Liver (tissue), 9 donors: ENCODE data around the gene SLIT3. TPM values are rescaled to one million over a fixed set of nuclear protein-coding genes. Genes with fewer than 3 reads are reported as not detected.

Source experiments
- DNase-seq: peaks from one replicate; pipeline ENCODE4 v3.0.0-alpha.2; 2017; ENCODE audit warnings: low spot score
- H3K27ac ChIP-seq, 2 donors: one replicate each; pipeline ENCODE4 v1.7.0; 2013; ENCODE audit warnings: inconsistent platforms in 2 of 2, low read length in 2 of 2, control low read depth in 1 of 2, low read depth in 1 of 2, mild to moderate bottlenecking in 1 of 2
- H3K27me3 ChIP-seq, 4 donors: one replicate each; pipeline versions ENCODE4 v1.6.1 to v1.7.0; 2013; ENCODE audit warnings: low read length in 3 of 4, inconsistent platforms in 1 of 4, mild to moderate bottlenecking in 1 of 4, moderate library complexity in 1 of 4; ENCODE audit not compliant: control insufficient read depth in 4 of 4, insufficient read depth in 4 of 4
- H3K36me3 ChIP-seq, 4 donors: one replicate each; pipeline versions ENCODE4 v1.6.1 to v1.7.0; 2013; ENCODE audit warnings: low read length in 3 of 4, mild to moderate bottlenecking in 3 of 4, low read depth in 1 of 4, moderate library complexity in 1 of 4; ENCODE audit not compliant: control insufficient read depth in 4 of 4, insufficient read depth in 3 of 4
- H3K4me1 ChIP-seq, 4 donors: one replicate each; pipeline versions ENCODE4 v1.6.1 to v1.7.0; 2013; ENCODE audit warnings: low read length in 3 of 4, mild to moderate bottlenecking in 3 of 4, moderate library complexity in 1 of 4; ENCODE audit not compliant: control insufficient read depth in 4 of 4, insufficient read depth in 4 of 4
- H3K4me3 ChIP-seq, 3 donors: one replicate each; pipeline versions ENCODE4 v1.6.1 to v1.7.0; 2013; ENCODE audit warnings: low read length in 3 of 3, control low read depth in 1 of 3, low read depth in 1 of 3, mild to moderate bottlenecking in 1 of 3
- H3K9ac ChIP-seq, 2 donors: one replicate each; pipeline ENCODE4 v1.7.0; 2013; ENCODE audit warnings: low read length in 2 of 2, mild to moderate bottlenecking in 2 of 2, moderate library complexity in 2 of 2, control low read depth in 1 of 2, low read depth in 1 of 2
- H3K9me3 ChIP-seq, 4 donors: one replicate each; pipeline versions ENCODE4 v1.6.1 to v1.7.0; 2013; ENCODE audit warnings: low read length in 3 of 4; ENCODE audit not compliant: control insufficient read depth in 4 of 4
- ATF3 ChIP-seq: IDR thresholded peaks from 2 replicates; pipeline ENCODE4 v1.6.1; 2016; ENCODE audit warnings: antibody characterized with exemption
- EGR1 ChIP-seq, 2 donors: IDR thresholded peaks; 2 replicates each; pipeline ENCODE4 v1.6.1; 2016 to 2018; ENCODE audit warnings: antibody characterized with exemption in 2 of 2, low read depth in 2 of 2
- FOXA1 ChIP-seq: IDR thresholded peaks from 2 replicates; pipeline ENCODE4 v1.6.1; 2016; ENCODE audit warnings: antibody characterized with exemption
- FOXA2 ChIP-seq: IDR thresholded peaks from 2 replicates; pipeline ENCODE4 v1.6.1; 2016; ENCODE audit warnings: antibody characterized with exemption
- GABPA ChIP-seq, 2 donors: IDR thresholded peaks in 1 of 2; conservative IDR thresholded peaks in 1 of 2; 2 replicates each; pipeline ENCODE4 v1.6.1; 2016; ENCODE audit warnings: antibody characterized with exemption in 2 of 2, mild to moderate bottlenecking in 1 of 2, moderate library complexity in 1 of 2
- HNF4A ChIP-seq, 2 donors: conservative IDR thresholded peaks; 2 replicates each; pipeline ENCODE4 v1.6.1; 2016; ENCODE audit warnings: antibody characterized with exemption in 2 of 2, mild to moderate bottlenecking in 2 of 2
- HNF4G ChIP-seq: IDR thresholded peaks from 2 replicates; pipeline ENCODE4 v1.6.1; 2016; ENCODE audit warnings: antibody characterized with exemption
- JUND ChIP-seq, 2 donors: IDR thresholded peaks; 2 replicates each; pipeline ENCODE4 v1.6.1; 2016; ENCODE audit warnings: antibody characterized with exemption in 2 of 2
- MAX ChIP-seq: IDR thresholded peaks from 2 replicates; pipeline ENCODE4 v1.6.1; 2016; ENCODE audit warnings: antibody characterized with exemption
- NR2F2 ChIP-seq: IDR thresholded peaks from 2 replicates; pipeline ENCODE4 v1.6.1; 2016; ENCODE audit warnings: antibody characterized with exemption
- RAD21 ChIP-seq, 2 donors: IDR thresholded peaks; 2 replicates each; pipeline ENCODE4 v1.6.1; 2016; ENCODE audit warnings: antibody characterized with exemption in 2 of 2, mild to moderate bottlenecking in 2 of 2
- REST ChIP-seq: IDR thresholded peaks from 2 replicates; pipeline ENCODE4 v1.6.1; 2016; ENCODE audit warnings: antibody characterized with exemption, mild to moderate bottlenecking
- RXRA ChIP-seq, 2 donors: IDR thresholded peaks; 2 replicates each; pipeline ENCODE4 v1.6.1; 2017 to 2018; ENCODE audit warnings: antibody characterized with exemption in 2 of 2, mild to moderate bottlenecking in 1 of 2
- SP1 ChIP-seq: IDR thresholded peaks from 2 replicates; pipeline ENCODE4 v1.6.1; 2018; ENCODE audit warnings: antibody characterized with exemption, mild to moderate bottlenecking
- TAF1 ChIP-seq: conservative IDR thresholded peaks from 2 replicates; pipeline ENCODE4 v1.6.1; 2016; ENCODE audit warnings: antibody characterized with exemption, mild to moderate bottlenecking
- YY1 ChIP-seq: IDR thresholded peaks from 2 replicates; pipeline ENCODE4 v1.6.1; 2016; ENCODE audit warnings: antibody characterized with exemption, mild to moderate bottlenecking
- ZBTB33 ChIP-seq: IDR thresholded peaks from 2 replicates; pipeline ENCODE4 v1.6.1; 2016; ENCODE audit warnings: antibody characterized with exemption
- WGBS: extraction: QIAGEN DNeasy Blood & Tissue Kit; methylation state at CpG from one replicate; pipeline ENCODE4 v1.1.7; 2013; 5-methylcytosine and 5-hydroxymethylcytosine counted together
- polyA plus RNA-seq, 2 donors: library from polyadenylated mRNA; stranded (reverse) in 1 of 2; unstranded in 1 of 2; fragments of 200-250 nt in 1 of 2; fragments of >200 nt in 1 of 2; fragmentation: Nextera tagmentation in 1 of 2; extraction: Ambion mirVana in 1 of 2; gene quantifications; one replicate each; pipeline versions ENCODE4 v1.2.1 to v1.2.3, GENCODE V29; 2013 to 2015
- total RNA-seq, 2 donors: library from RNA; depleted of rRNA; stranded (reverse); fragments of >200 nt; gene quantifications; one replicate each; pipeline ENCODE4 v1.2.3, GENCODE V29; 2014
- TF ChIP-seq, protein P1 (sequence below): fragments of 150-350 bp; IDR thresholded peaks from 2 replicates; pipeline ENCODE4 v1.5.1; 2017; ENCODE audit warnings: improper control_type of control experiment, low read depth, low read length; ENCODE audit not compliant: missing input control
- donor health status: healthy.
- donor health status: healthy.
- donor health status: healthy.
- donor health status: healthy.
- donor health status: healthy.

SLIT3 gene
- total and polyA plus RNA-seq, 4 donors, result 0.61 to 1.3 (median 0.91) TPM

DNA sequence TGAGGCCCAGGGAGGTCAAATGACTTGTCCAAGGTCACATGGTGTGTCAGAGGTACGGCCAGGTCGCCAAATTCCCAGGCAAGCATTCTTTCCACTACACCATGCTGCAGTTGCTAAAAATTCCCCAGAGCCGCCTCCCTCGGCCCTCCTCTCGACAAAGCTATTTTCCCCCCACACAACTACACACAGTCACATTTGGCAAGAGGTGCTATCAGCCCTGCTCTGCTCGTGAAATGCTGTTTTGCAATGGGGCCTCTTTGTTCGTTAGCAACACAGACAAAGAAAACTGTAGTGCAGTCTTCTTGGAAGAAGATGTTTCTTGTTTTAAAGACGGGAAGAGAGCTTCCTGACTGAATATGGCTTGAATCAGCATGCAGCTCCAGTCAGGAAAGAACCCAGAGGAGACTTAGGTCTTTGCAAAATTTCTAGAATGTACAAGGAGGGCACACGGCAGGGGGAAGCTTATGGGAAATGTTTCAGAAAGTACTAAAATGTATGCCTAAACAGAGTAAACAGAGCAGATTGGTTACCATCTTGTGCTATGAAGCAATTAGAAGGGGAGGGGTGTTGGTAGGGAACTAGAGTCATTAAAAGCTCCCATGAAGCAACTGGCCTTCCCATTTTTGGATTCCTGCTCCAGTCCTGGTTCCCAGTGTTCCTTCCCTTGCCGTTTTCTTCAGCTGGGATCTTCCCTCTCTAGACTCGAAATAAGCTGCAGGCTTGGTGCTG, 14.2 kb downstream of the SLIT3 start:
- peaks cover 0 to 5% (median 0%) of the 10 kb centered on the region in 4 donors for H3K27me3 ChIP-seq
- no peak overlapping the region for H3K27ac ChIP-seq
- no peak overlapping the region for H3K9ac ChIP-seq
- DNase-seq, result no peak
- no peak for TF ChIP-seq HNF4G
- TF ChIP-seq SP1, result no peak
- TF ChIP-seq NR2F2, result no peak
- TF ChIP-seq EGR1 (IDR thresholded peaks at IDR 0.05; ENCODE audit: low read depth in 2 of 2), result no peak
- TF ChIP-seq RXRA (IDR thresholded peaks at IDR 0.05), result no peak
- TF ChIP-seq FOXA2, result no peak
- no peak for TF ChIP-seq GABPA (IDR thresholded peaks at IDR 0.05 in 1 of 2, conservative IDR thresholded peaks at IDR 0.05 in 1 of 2)
- no peak for TF ChIP-seq ZBTB33
- TF ChIP-seq ATF3, result no peak
- TF ChIP-seq HNF4A (conservative IDR thresholded peaks at IDR 0.05), result no peak
- TF ChIP-seq, protein P1, sequence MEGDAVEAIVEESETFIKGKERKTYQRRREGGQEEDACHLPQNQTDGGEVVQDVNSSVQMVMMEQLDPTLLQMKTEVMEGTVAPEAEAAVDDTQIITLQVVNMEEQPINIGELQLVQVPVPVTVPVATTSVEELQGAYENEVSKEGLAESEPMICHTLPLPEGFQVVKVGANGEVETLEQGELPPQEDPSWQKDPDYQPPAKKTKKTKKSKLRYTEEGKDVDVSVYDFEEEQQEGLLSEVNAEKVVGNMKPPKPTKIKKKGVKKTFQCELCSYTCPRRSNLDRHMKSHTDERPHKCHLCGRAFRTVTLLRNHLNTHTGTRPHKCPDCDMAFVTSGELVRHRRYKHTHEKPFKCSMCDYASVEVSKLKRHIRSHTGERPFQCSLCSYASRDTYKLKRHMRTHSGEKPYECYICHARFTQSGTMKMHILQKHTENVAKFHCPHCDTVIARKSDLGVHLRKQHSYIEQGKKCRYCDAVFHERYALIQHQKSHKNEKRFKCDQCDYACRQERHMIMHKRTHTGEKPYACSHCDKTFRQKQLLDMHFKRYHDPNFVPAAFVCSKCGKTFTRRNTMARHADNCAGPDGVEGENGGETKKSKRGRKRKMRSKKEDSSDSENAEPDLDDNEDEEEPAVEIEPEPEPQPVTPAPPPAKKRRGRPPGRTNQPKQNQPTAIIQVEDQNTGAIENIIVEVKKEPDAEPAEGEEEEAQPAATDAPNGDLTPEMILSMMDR, result no peak
- TF ChIP-seq YY1, result no peak
- no peak for TF ChIP-seq MAX
- no peak for TF ChIP-seq RAD21 (IDR thresholded peaks at IDR 0.05)
- TF ChIP-seq REST, result no peak
- TF ChIP-seq TAF1, result no peak
- TF ChIP-seq FOXA1, result no peak
- TF ChIP-seq JUND (IDR thresholded peaks at IDR 0.05), result no peak
- no peaks in the 10 kb centered on the region for H3K4me1 ChIP-seq
- H3K9me3 ChIP-seq, result peaks cover 0 to 9% (median 6%) of the 10 kb centered on the region in 4 donors
- no peak overlapping the region for H3K4me3 ChIP-seq
- H3K36me3 ChIP-seq, result no peaks in the 10 kb centered on the region
- 61% methylated on average over 11 of the region's 11 CpGs for WGBS
